Trophoblast cell (in vitro differentiated cells and primary cell): ENCODE results near the gene GPR37L1.

Source experiments
- DNase-seq, 2 donors: peaks; one replicate each; pipeline ENCODE4 v3.0.0-alpha.2; 2016
- H2AFZ ChIP-seq: 2 replicates; pipeline ENCODE4 v1.6.1; 2013; ENCODE audit warnings: low read length, moderate library complexity, mild to moderate bottlenecking; ENCODE audit not compliant: insufficient read depth, poor library complexity
- H2AK5ac ChIP-seq: 2 replicates; pipeline ENCODE4 v1.6.1; 2013; ENCODE audit warnings: mild to moderate bottlenecking, low read length
- H2BK120ac ChIP-seq: 2 replicates; pipeline ENCODE4 v1.6.1; 2013; ENCODE audit warnings: low read length, mild to moderate bottlenecking, moderate library complexity; ENCODE audit not compliant: insufficient read depth, poor library complexity
- H2BK12ac ChIP-seq: 2 replicates; pipeline ENCODE4 v1.6.1; 2013; ENCODE audit warnings: mild to moderate bottlenecking, low read length, moderate library complexity
- H2BK5ac ChIP-seq: 2 replicates; pipeline ENCODE4 v1.6.1; 2013; ENCODE audit warnings: low read length, low read depth, moderate library complexity, mild to moderate bottlenecking; ENCODE audit not compliant: poor library complexity
- H3K14ac ChIP-seq: 2 replicates; pipeline ENCODE4 v1.6.1; 2013; ENCODE audit warnings: mild to moderate bottlenecking, low read length
- H3K18ac ChIP-seq: 2 replicates; pipeline ENCODE4 v1.6.1; 2013; ENCODE audit warnings: mild to moderate bottlenecking, low read length
- H3K23ac ChIP-seq: 2 replicates; pipeline ENCODE4 v1.6.1; 2013; ENCODE audit warnings: low read length
- H3K27ac ChIP-seq: 2 replicates; pipeline ENCODE4 v1.5.1; 2013; ENCODE audit warnings: low read depth, mild to moderate bottlenecking, inconsistent platforms, low read length, moderate library complexity
- H3K27me3 ChIP-seq: 2 replicates; pipeline ENCODE4 v1.6.1; 2013; ENCODE audit warnings: inconsistent platforms, mild to moderate bottlenecking, low read length, moderate library complexity; ENCODE audit not compliant: insufficient read depth
- H3K36me3 ChIP-seq, 2 experiments: 1 replicate in 1 of 2; 2 replicates in 1 of 2; pipeline ENCODE4 v1.6.1; 2013; ENCODE audit warnings: low read length in 2 of 2, mild to moderate bottlenecking in 2 of 2, moderate library complexity in 1 of 2; ENCODE audit not compliant: insufficient read depth in 2 of 2, control insufficient read depth in 1 of 2
- H3K4ac ChIP-seq: 2 replicates; pipeline ENCODE4 v1.6.1; 2013; ENCODE audit warnings: low read depth, mild to moderate bottlenecking, low read length, moderate library complexity
- H3K4me1 ChIP-seq, 2 experiments: 1 replicate in 1 of 2; 2 replicates in 1 of 2; pipeline ENCODE4 v1.6.1; 2013; ENCODE audit warnings: low read length in 2 of 2, mild to moderate bottlenecking in 2 of 2, moderate library complexity in 1 of 2; ENCODE audit not compliant: insufficient read depth in 2 of 2, control insufficient read depth in 1 of 2
- H3K4me2 ChIP-seq: 2 replicates; pipeline ENCODE4 v1.6.1; 2013; ENCODE audit warnings: inconsistent platforms, mild to moderate bottlenecking, low read length, moderate library complexity
- H3K4me3 ChIP-seq: 2 replicates; pipeline ENCODE4 v1.5.1; 2013; ENCODE audit warnings: mild to moderate bottlenecking, low read depth, low read length, inconsistent platforms
- H3K79me1 ChIP-seq: one replicate; pipeline ENCODE4 v1.6.1; 2013; ENCODE audit warnings: low read length
- H3K79me2 ChIP-seq: 2 replicates; pipeline ENCODE4 v1.6.1; 2013; ENCODE audit warnings: low read length, mild to moderate bottlenecking; ENCODE audit not compliant: control insufficient read depth, insufficient read depth, poor library complexity
- H3K9ac ChIP-seq: 2 replicates; pipeline ENCODE4 v1.6.1; 2013; ENCODE audit warnings: mild to moderate bottlenecking, low read length
- H3K9me3 ChIP-seq: 2 replicates; pipeline ENCODE4 v1.6.1; 2013; ENCODE audit warnings: low read depth, mild to moderate bottlenecking, control low read depth, inconsistent platforms, low read length; ENCODE audit not compliant: insufficient read depth
- H4K12ac ChIP-seq: 2 replicates; pipeline ENCODE4 v1.6.1; 2013; ENCODE audit warnings: low read depth, mild to moderate bottlenecking, low read length, moderate library complexity
- H4K8ac ChIP-seq: 2 replicates; pipeline ENCODE4 v1.6.1; 2013; ENCODE audit warnings: low read depth, mild to moderate bottlenecking, low read length, moderate library complexity
- H4K91ac ChIP-seq: one replicate; pipeline ENCODE4 v1.6.1; 2013; ENCODE audit warnings: low read depth, mild to moderate bottlenecking, low read length, moderate library complexity
- WGBS: extraction: QIAGEN DNeasy Blood & Tissue Kit; methylation state at CpG from one replicate; pipeline ENCODE4 v1.1.7; 2013; ENCODE audit warnings: missing lambda C conversion rate; ENCODE audit not compliant: insufficient read length, insufficient coverage; ENCODE audit errors: extremely low coverage; 5-methylcytosine and 5-hydroxymethylcytosine counted together

Gene GPR37L1

DNA sequence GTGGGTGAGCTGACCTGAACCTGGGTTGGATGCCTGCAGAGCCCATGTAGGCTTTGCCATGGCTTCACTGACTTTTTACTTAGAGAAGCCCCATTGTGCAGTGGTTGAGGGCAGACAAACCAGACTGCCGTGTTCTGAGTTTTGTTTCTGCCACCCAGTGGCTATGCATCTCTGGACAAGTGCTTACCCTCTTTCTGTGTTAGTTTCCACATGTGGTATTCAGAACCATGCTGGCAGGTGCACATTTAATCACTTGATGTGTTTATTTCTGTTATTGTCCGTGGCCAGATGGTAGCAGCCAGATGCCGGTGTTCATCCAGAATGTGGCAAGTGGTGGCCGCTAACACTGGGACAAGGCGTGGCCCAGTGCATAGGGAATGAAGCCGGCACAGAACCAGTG lies 48.0 kb downstream of the GPR37L1 start:
- H3K79me2 ChIP-seq, result no peaks in the 10 kb centered on the region
- no peak overlapping the region for H3K4ac ChIP-seq
- H3K18ac ChIP-seq, result no peak overlapping the region
- peaks cover 0 to 4% of the 10 kb centered on the region in 2 experiments for H3K4me1 ChIP-seq
- H2AFZ ChIP-seq, result no peak overlapping the region
- H3K4me3 ChIP-seq, result no peak overlapping the region
- no peak overlapping the region for H2AK5ac ChIP-seq
- no peak overlapping the region for H3K14ac ChIP-seq
- no peak overlapping the region for H2BK5ac ChIP-seq
- no peak overlapping the region for H4K12ac ChIP-seq
- H3K9ac ChIP-seq, result no peak overlapping the region
- no peak overlapping the region for H3K4me2 ChIP-seq
- H3K79me1 ChIP-seq, result no peaks in the 10 kb centered on the region
- H3K36me3 ChIP-seq, result no peaks in the 10 kb centered on the region
- no peak overlapping the region for H3K23ac ChIP-seq
- H4K8ac ChIP-seq, result no peak overlapping the region
- DNase-seq, result no peak
- no peaks in the 10 kb centered on the region for H3K9me3 ChIP-seq
- no peak overlapping the region for H3K27ac ChIP-seq
- no CpG with 5 or more reads among the region's 6 CpGs for WGBS
- H3K27me3 ChIP-seq, result no peaks in the 10 kb centered on the region
- H2BK12ac ChIP-seq, result no peak overlapping the region
- no peak overlapping the region for H4K91ac ChIP-seq
- no peak overlapping the region for H2BK120ac ChIP-seq

DNA sequence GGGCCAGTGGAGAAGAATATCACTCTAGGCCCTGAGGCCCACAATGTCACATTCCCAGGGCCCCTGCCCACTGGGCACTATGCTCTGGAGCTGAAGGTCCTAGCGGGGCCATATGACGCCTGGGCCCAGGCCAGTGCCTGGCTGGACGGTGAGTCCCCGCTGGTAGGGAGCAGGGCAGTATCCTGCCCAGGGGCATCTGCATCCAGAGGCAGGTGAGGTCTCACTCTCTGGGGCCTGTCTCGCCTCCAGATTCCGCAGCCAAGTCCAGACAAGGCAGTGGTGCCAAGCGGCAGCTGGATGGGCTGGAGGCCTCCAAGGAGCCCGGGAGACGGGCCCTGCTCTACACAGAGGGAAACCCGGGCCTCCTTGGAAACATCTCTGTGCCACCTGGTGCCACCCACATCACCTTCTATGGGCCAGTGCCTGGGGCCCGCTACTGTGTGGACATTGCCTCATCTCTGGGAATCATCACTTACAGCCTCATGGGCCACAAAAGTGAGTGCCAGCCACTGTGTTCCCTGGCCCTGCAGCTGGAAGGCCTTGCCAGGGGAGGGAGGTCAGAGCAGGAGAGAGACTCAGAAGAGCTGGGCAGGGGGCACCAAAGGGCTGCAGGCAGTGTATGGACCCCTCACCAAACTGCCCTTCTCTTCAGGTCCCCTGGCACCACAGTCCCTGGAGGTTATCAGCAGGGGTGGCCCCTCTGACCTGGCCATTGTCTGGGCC lies 48.7 kb downstream of the GPR37L1 start:
- no peak overlapping the region for H3K4ac ChIP-seq
- DNase-seq, result no peak
- H3K27me3 ChIP-seq, result no peaks in the 10 kb centered on the region
- no peaks in the 10 kb centered on the region for H3K9me3 ChIP-seq
- no peaks in the 10 kb centered on the region for H3K79me2 ChIP-seq
- WGBS, result no CpG with 5 or more reads among the region's 11 CpGs
- no peak overlapping the region for H3K14ac ChIP-seq
- no peak overlapping the region for H4K12ac ChIP-seq
- H3K36me3 ChIP-seq, result no peaks in the 10 kb centered on the region
- no peak overlapping the region for H2AK5ac ChIP-seq
- no peaks in the 10 kb centered on the region for H3K79me1 ChIP-seq
- H2BK120ac ChIP-seq, result no peak overlapping the region
- H4K8ac ChIP-seq, result no peak overlapping the region
- H3K18ac ChIP-seq, result no peak overlapping the region
- H3K4me3 ChIP-seq, result no peak overlapping the region
- H2BK12ac ChIP-seq, result no peak overlapping the region
- no peak overlapping the region for H3K4me2 ChIP-seq
- H3K4me1 ChIP-seq, result peaks cover 0 to 2% of the 10 kb centered on the region in 2 experiments
- H4K91ac ChIP-seq, result no peak overlapping the region
- no peak overlapping the region for H2BK5ac ChIP-seq
- no peak overlapping the region for H3K9ac ChIP-seq
- no peak overlapping the region for H2AFZ ChIP-seq
- H3K23ac ChIP-seq, result no peak overlapping the region
- no peak overlapping the region for H3K27ac ChIP-seq

DNA sequence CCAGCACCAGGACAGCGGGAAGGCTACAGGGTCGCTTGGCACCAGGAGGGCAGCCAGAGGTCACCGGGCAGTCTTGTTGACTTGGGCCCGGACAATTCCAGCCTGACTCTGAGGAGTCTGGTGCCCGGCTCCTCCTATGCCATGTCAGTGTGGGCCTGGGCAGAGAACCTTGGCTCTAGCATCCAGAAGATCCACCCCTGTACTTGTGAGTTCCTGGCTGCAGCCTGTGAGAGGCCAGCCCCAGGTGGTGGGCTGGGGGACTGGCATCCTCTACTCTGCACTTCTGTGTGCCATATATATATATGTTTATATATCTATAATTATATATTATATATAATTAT lies 49.3 kb downstream of the GPR37L1 start:
- Histone ChIP-seq H3K27me3 (no peaks in the 10 kb centered on the region), H3K23ac (no peak overlapping the region), H2AFZ (no peak overlapping the region), H4K12ac (no peak overlapping the region), H2AK5ac (no peak overlapping the region), H2BK120ac (no peak overlapping the region), H3K79me1 (no peaks in the 10 kb centered on the region), H4K91ac (no peak overlapping the region), H3K36me3 (no peaks in the 10 kb centered on the region), H3K27ac (no peak overlapping the region), H2BK5ac (no peak overlapping the region), H3K9me3 (no peaks in the 10 kb centered on the region), H3K14ac (no peak overlapping the region), H3K4ac (no peak overlapping the region), H4K8ac (no peak overlapping the region), H3K4me1 (no peaks in the 10 kb centered on the region), H2BK12ac (no peak overlapping the region), H3K9ac (no peak overlapping the region), H3K4me3 (no peak overlapping the region), H3K18ac (no peak overlapping the region), H3K79me2 (no peaks in the 10 kb centered on the region), H3K4me2 (no peak overlapping the region)
- no peak for DNase-seq
- no CpG with 5 or more reads among the region's 5 CpGs for WGBS

DNA sequence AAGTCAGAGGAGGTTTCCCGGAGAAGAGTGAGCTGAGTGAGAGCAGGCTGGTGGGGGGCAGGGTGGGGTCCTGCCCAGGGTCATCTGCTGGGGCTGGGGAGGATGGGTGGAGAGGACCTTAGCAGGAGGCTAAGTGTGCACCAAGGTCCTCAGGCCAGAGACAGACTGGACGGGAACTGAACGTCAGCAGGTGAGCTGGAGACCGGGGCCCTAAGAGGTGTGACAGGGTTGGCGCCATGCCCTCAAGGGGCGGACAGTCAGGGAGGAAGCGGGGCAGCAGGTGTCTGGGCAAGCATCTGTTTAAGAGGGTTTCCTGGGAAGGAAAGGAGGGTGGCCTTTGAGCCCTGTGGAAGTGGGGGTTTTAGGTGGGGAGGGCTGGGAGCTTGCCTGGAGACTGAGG lies 51.3 kb downstream of the GPR37L1 start:
- Histone ChIP-seq H3K18ac (no peak overlapping the region), H3K36me3 (no peaks in the 10 kb centered on the region), H3K4ac (no peak overlapping the region), H2BK12ac (no peak overlapping the region), H4K8ac (no peak overlapping the region), H4K91ac (no peak overlapping the region), H3K14ac (no peak overlapping the region), H3K23ac (no peak overlapping the region), H2BK120ac (no peak overlapping the region), H3K9me3 (peaks cover 4% of the 10 kb centered on the region), H3K79me2 (no peaks in the 10 kb centered on the region), H3K27me3 (no peaks in the 10 kb centered on the region), H3K4me2 (no peak overlapping the region), H3K4me1 (no peaks in the 10 kb centered on the region), H4K12ac (no peak overlapping the region), H2AFZ (no peak overlapping the region), H3K79me1 (no peaks in the 10 kb centered on the region), H3K9ac (no peak overlapping the region), H3K4me3 (no peak overlapping the region), H2AK5ac (no peak overlapping the region), H3K27ac (no peak overlapping the region), H2BK5ac (no peak overlapping the region)
- no peak for DNase-seq
- WGBS, result no CpG with 5 or more reads among the region's 7 CpGs
